IMR-90 (cell line): ENCODE results near the gene ALDH2. TPM values are rescaled to one million over a fixed set of nuclear protein-coding genes. Genes with fewer than 3 reads are reported as not detected.

Source experiments
- ATAC-seq: fragments of 200-7000 bp; cut with Tn5 transposase; 2 replicates; pipeline ENCODE4 v1.9.1; 2020; ENCODE audit warnings: low read depth, mild to moderate bottlenecking, moderate library complexity
- BruUV-seq: library from RNA; stranded (reverse); fragments of 400-500 nt; replicated peaks from 2 replicates; lab custom pipeline; 2021; lab: Mats Ljungman, UMichigan
- CTCF ChIA-PET: fragments of 300-600 bp; formaldehyde crosslinking; extraction: SDS; loops from one replicate; lab custom pipeline; 2021; ENCODE audit warnings: antibody characterized with exemption; lab: Yijun Ruan, JAX
- POLR2A ChIA-PET: fragments of 300-600 bp; sonication (Branson Sonifier 250); formaldehyde crosslinking; loops from one replicate; lab custom pipeline; 2022; ENCODE audit warnings: antibody characterized with exemption; ENCODE audit not compliant: unreplicated experiment; lab: Charles Lee
- DNase-seq: peaks from one replicate; pipeline ENCODE4 v3.0.0; 2013
- H2AFZ ChIP-seq: replicated peaks from 2 replicates; pipeline ENCODE3; 2013; ENCODE audit warnings: low read length, mild to moderate bottlenecking; ENCODE audit not compliant: poor library complexity
- H2AK5ac ChIP-seq: 2 replicates; pipeline ENCODE4 v1.6.1; 2013; ENCODE audit warnings: low read depth, low read length, inconsistent platforms
- H2AK9ac ChIP-seq: replicated peaks from 2 replicates; pipeline ENCODE3; 2013; ENCODE audit warnings: mild to moderate bottlenecking, low read depth, low read length, moderate library complexity; ENCODE audit not compliant: poor library complexity
- H2BK120ac ChIP-seq: 2 replicates; pipeline ENCODE4 v1.6.1; 2013; ENCODE audit warnings: low read depth, low read length, inconsistent platforms
- H2BK15ac ChIP-seq: 3 replicates; pipeline ENCODE4 v1.6.1; 2013; ENCODE audit warnings: low read depth, low read length, inconsistent platforms
- H2BK20ac ChIP-seq: 2 replicates; pipeline ENCODE4 v1.6.1; 2013; ENCODE audit warnings: low read depth, mild to moderate bottlenecking, inconsistent platforms, low read length, moderate library complexity
- H2BK5ac ChIP-seq: 2 replicates; pipeline ENCODE4 v1.6.1; 2013; ENCODE audit warnings: mild to moderate bottlenecking, low read depth, low read length, inconsistent platforms; ENCODE audit not compliant: poor library complexity, severe bottlenecking
- H3K14ac ChIP-seq: replicated peaks from 2 replicates; pipeline ENCODE4 v1.6.1; 2013; ENCODE audit warnings: low read depth, low read length, inconsistent platforms
- H3K18ac ChIP-seq: 2 replicates; pipeline ENCODE4 v1.6.1; 2013; ENCODE audit warnings: low read depth, low read length, control low read depth
- H3K23ac ChIP-seq: 2 replicates; pipeline ENCODE4 v1.6.1; 2013; ENCODE audit warnings: low read depth, low read length, inconsistent platforms
- H3K27ac ChIP-seq: 2 replicates; pipeline ENCODE4 v1.5.1; 2013; ENCODE audit warnings: mild to moderate bottlenecking, control low read depth, low read length; ENCODE audit not compliant: insufficient read depth
- H3K27me3 ChIP-seq: 2 replicates; pipeline ENCODE4 v1.6.1; 2013; ENCODE audit warnings: low read length; ENCODE audit not compliant: control insufficient read depth, insufficient read depth
- H3K36me3 ChIP-seq: 2 replicates; pipeline ENCODE4 v1.6.1; 2013; ENCODE audit warnings: low read length, mixed read lengths; ENCODE audit not compliant: control insufficient read depth, insufficient read depth
- H3K4ac ChIP-seq: 2 replicates; pipeline ENCODE4 v1.6.1; 2013; ENCODE audit warnings: low read depth, low read length, inconsistent platforms
- H3K4me1 ChIP-seq: 2 replicates; pipeline ENCODE4 v1.6.1; 2013; ENCODE audit warnings: low read length, mixed read lengths; ENCODE audit not compliant: control insufficient read depth, insufficient read depth
- H3K4me2 ChIP-seq: 2 replicates; pipeline ENCODE4 v1.6.1; 2013; ENCODE audit warnings: low read depth, mild to moderate bottlenecking, control low read depth, low read length, moderate library complexity
- H3K4me3 ChIP-seq: 2 replicates; pipeline ENCODE4 v1.5.1; 2013; ENCODE audit warnings: low read depth, mild to moderate bottlenecking, control low read depth, low read length, moderate library complexity; ENCODE audit not compliant: insufficient read depth
- H3K56ac ChIP-seq: 2 replicates; pipeline ENCODE4 v1.6.1; 2013; ENCODE audit warnings: low read length, inconsistent platforms; ENCODE audit not compliant: insufficient read depth; ENCODE audit errors: extremely low read depth
- H3K79me1 ChIP-seq, 2 experiments: 2 replicates each; pipeline ENCODE4 v1.6.1; 2013; ENCODE audit warnings: low read length in 2 of 2, inconsistent platforms in 1 of 2, low read depth in 1 of 2
- H3K9ac ChIP-seq: 2 replicates; pipeline ENCODE4 v1.6.1; 2013; ENCODE audit warnings: low read depth, low read length, control low read depth
- H3K9me1 ChIP-seq: 2 replicates; pipeline ENCODE4 v1.6.1; 2013; ENCODE audit warnings: low read length, inconsistent platforms; ENCODE audit not compliant: insufficient read depth
- H3K9me3 ChIP-seq: 2 replicates; pipeline ENCODE4 v1.6.1; 2013; ENCODE audit warnings: low read length; ENCODE audit not compliant: control insufficient read depth, insufficient read depth
- H4K20me1 ChIP-seq: 2 replicates; pipeline ENCODE4 v1.6.1; 2013; ENCODE audit warnings: low read length, inconsistent platforms; ENCODE audit not compliant: insufficient read depth
- H4K5ac ChIP-seq: 2 replicates; pipeline ENCODE4 v1.6.1; 2013; ENCODE audit warnings: mild to moderate bottlenecking, low read depth, low read length, control low read depth
- H4K8ac ChIP-seq, 2 experiments: 2 replicates each; pipeline ENCODE4 v1.6.1; 2013; ENCODE audit warnings: low read depth in 2 of 2, low read length in 2 of 2, control low read depth in 1 of 2, inconsistent platforms in 1 of 2
- H4K91ac ChIP-seq: 2 replicates; pipeline ENCODE4 v1.6.1; 2013; ENCODE audit warnings: low read depth, low read length, inconsistent platforms; ENCODE audit not compliant: insufficient read depth
- BHLHE40 ChIP-seq: fragments of 150-350 bp; IDR thresholded peaks from 2 replicates; pipeline ENCODE4 v1.6.1; 2016; ENCODE audit warnings: mild to moderate bottlenecking, low read depth, low read length
- CEBPB ChIP-seq: IDR thresholded peaks from 2 replicates; pipeline ENCODE4 v1.6.1; 2012; ENCODE audit warnings: low read depth, low read length, improper control_type of control experiment
- CHD1 ChIP-seq: IDR thresholded peaks from 2 replicates; pipeline ENCODE4 v1.6.1; 2012; ENCODE audit warnings: low read depth, low read length, improper control_type of control experiment
- CTCF ChIP-seq: conservative IDR thresholded peaks from 2 replicates; pipeline ENCODE4 v1.5.1; 2012; ENCODE audit warnings: mild to moderate bottlenecking, low read depth, low read length, improper control_type of control experiment
- ELK1 ChIP-seq: fragments of 150-350 bp; IDR thresholded peaks from 2 replicates; pipeline ENCODE4 v1.6.1; 2016; ENCODE audit warnings: low read depth, mild to moderate bottlenecking, low read length, moderate library complexity, borderline replicate concordance
- FOS ChIP-seq: fragments of 150-350 bp; IDR thresholded peaks from 2 replicates; pipeline ENCODE4 v1.6.1; 2016; ENCODE audit warnings: low read depth, low read length
- MAFK ChIP-seq: IDR thresholded peaks from 2 replicates; pipeline ENCODE4 v1.6.1; 2012; ENCODE audit warnings: low read depth, low read length, improper control_type of control experiment
- MAZ ChIP-seq: IDR thresholded peaks from 2 replicates; pipeline ENCODE4 v1.6.1; 2012; ENCODE audit warnings: low read depth, mild to moderate bottlenecking, low read length, improper control_type of control experiment, moderate library complexity, borderline replicate concordance
- MXI1 ChIP-seq: IDR thresholded peaks from 2 replicates; pipeline ENCODE4 v1.6.1; 2012; ENCODE audit warnings: low read depth, mild to moderate bottlenecking, low read length, moderate library complexity, borderline replicate concordance
- NFE2L2 ChIP-seq: fragments of 150-350 bp; IDR thresholded peaks from 2 replicates; pipeline ENCODE4 v1.6.1; 2016; ENCODE audit warnings: low read depth, mild to moderate bottlenecking, low read length
- POLR2A ChIP-seq: IDR thresholded peaks from 2 replicates; pipeline ENCODE4 v1.6.1; 2012; ENCODE audit warnings: mild to moderate bottlenecking, low read depth, low read length
- RAD21 ChIP-seq: IDR thresholded peaks from 2 replicates; pipeline ENCODE4 v1.6.1; 2012; ENCODE audit warnings: low read length, improper control_type of control experiment
- RCOR1 ChIP-seq: IDR thresholded peaks from 2 replicates; pipeline ENCODE4 v1.6.1; 2012; ENCODE audit warnings: mild to moderate bottlenecking, low read length, improper control_type of control experiment; ENCODE audit not compliant: insufficient replicate concordance
- RFX5 ChIP-seq: IDR thresholded peaks from 2 replicates; pipeline ENCODE4 v1.8.0; 2012; ENCODE audit warnings: low read depth, mild to moderate bottlenecking, low read length, moderate library complexity
- SMC3 ChIP-seq: fragments of 150-350 bp; IDR thresholded peaks from 2 replicates; pipeline ENCODE4 v1.6.1; 2016; ENCODE audit warnings: low read depth, mild to moderate bottlenecking, antibody characterized with exemption, low read length, moderate library complexity
- USF2 ChIP-seq: fragments of 150-350 bp; IDR thresholded peaks from 2 replicates; pipeline ENCODE4 v1.6.1; 2017; ENCODE audit warnings: mild to moderate bottlenecking, antibody characterized with exemption, low read length, low read depth
- WGBS, 2 experiments: methylation state at CpG; one replicate each; pipeline versions ENCODE4 v1.1.5 to v1.1.7; 2013; ENCODE audit warnings: missing lambda C conversion rate in 2 of 2; ENCODE audit not compliant: insufficient read length in 1 of 2; ENCODE audit errors: extremely low coverage in 2 of 2; 5-methylcytosine and 5-hydroxymethylcytosine counted together
- dilution Hi-C: fragments of 300-500 bp; cut with HindIII; formaldehyde crosslinking; loops from one replicate; pipeline ENCODE4 v1.14.3; 2018; ENCODE audit warnings: low sequenced_read_pairs; ENCODE audit not compliant: unreplicated experiment
- in situ Hi-C: fragments of 300-500 bp; cut with MboI; formaldehyde crosslinking; loops from 3 replicates; pipeline ENCODE4 v1.14.3; 2019; ENCODE audit warnings: low sequenced_read_pairs, inconsistent platforms, mixed read lengths
- intact Hi-C: fragments of 100-400 bp; cut with micrococcal nuclease; formaldehyde crosslinking; loops from 2 replicates; pipeline ENCODE4 v1.10.0; 2022
- polyA plus RNA-seq, 3 experiments: library from polyadenylated mRNA; depleted of rRNA; stranded (reverse); fragments of >200 nt; gene quantifications; 2 replicates each; pipeline ENCODE4 v1.2.3, GENCODE V29; 2012; ENCODE audit warnings: low replicate concordance in 1 of 3
- total RNA-seq: library from RNA; depleted of rRNA; stranded (reverse); fragments of >200 nt; gene quantifications from 2 replicates; pipeline ENCODE4 v1.2.3, GENCODE V29; 2012

Gene ALDH2
- total and polyA plus RNA-seq, 2 of the 4 experiments (the other 2 are of a cell fraction): 16.0 to 41.2 TPM

- Histone ChIP-seq H2BK15ac (no peak overlapping the region), H4K8ac (no peak overlapping the region), H3K23ac (no peak overlapping the region), H2AK5ac (no peak overlapping the region), H3K9me1 (peaks cover 19% of the 10 kb centered on the region; the same call in 1 of the 2 replicates), H3K18ac (no peak overlapping the region), H3K79me1 (peaks cover 5 to 35% of the 10 kb centered on the region in 2 experiments; a peak in 3 of 4 replicates), H3K9me3 (peaks cover 3% of the 10 kb centered on the region; the same call in 1 of the 2 replicates), H4K91ac (no peak overlapping the region), H3K4me2 (no peak overlapping the region), H3K9ac (no peak overlapping the region), H2BK20ac (no peak overlapping the region), H4K20me1 (0 out of 2 replicates have a peak, but pooled peaks cover 6% of the 10 kb centered on the region), H3K27ac (no peak overlapping the region), H3K56ac (no peak overlapping the region), H3K27me3 (no peaks in the 10 kb centered on the region), H2BK120ac (no peak overlapping the region), H3K4me1 (peaks cover 10% of the 10 kb centered on the region), H4K5ac (no peak overlapping the region), H2BK5ac (no peak overlapping the region), H2AFZ (no peak overlapping the region), H3K14ac (no peak overlapping the region), H3K4ac (no peak overlapping the region), H3K4me3 (no peak overlapping the region), H2AK9ac (no peak overlapping the region), H3K36me3 (peaks cover 61% of the 10 kb centered on the region)
- no peak for ATAC-seq
- WGBS, 2 experiments: 100% methylated on average over 2 of the region's 2 CpGs; no CpG with 5 or more reads in 1 of the 2 experiments
- intact Hi-C loops (no loop called here), dilution Hi-C loops (no loop called here), in situ Hi-C loops (no loop called here)
- ChIA-PET POLR2A (interaction anchor here (0.5 kb wide), 1 partner anchor 15 kb away, joined by 3 read pairs; no protein-coding TSS in a partner anchor), CTCF (no interaction called here)
- DNase-seq: no peak
- BruUV-seq: no TSS peak
- no peak for TF ChIP-seq MAFK
- TF ChIP-seq RFX5: no peak
- TF ChIP-seq ELK1: no peak
- no peak for TF ChIP-seq MXI1
- TF ChIP-seq RAD21: no peak
- TF ChIP-seq FOS: no peak
- TF ChIP-seq SMC3: no peak
- no peak for TF ChIP-seq CEBPB
- no peak for TF ChIP-seq MAZ
- TF ChIP-seq POLR2A: no peak
- TF ChIP-seq BHLHE40: no peak
- no peak for TF ChIP-seq RCOR1
- TF ChIP-seq USF2: no peak
- TF ChIP-seq CHD1: no peak
- no peak for TF ChIP-seq NFE2L2
- no peak for TF ChIP-seq CTCF
Observed at GRCh38 chr12:111781085-111781658, 14.4 kb downstream of the ALDH2 start.
